Body of pancreas (tissue), 4 donors: ENCODE measurements around the gene TCP10L. TPM values are rescaled to one million over a fixed set of nuclear protein-coding genes. Genes with fewer than 3 reads are reported as not detected.
A peak's percentile ranks its signal among the peaks of the same experiment; 100 is the strongest.
"Not testable (repeated sequence)": the region's sequence is repeated elsewhere in the genome, so short reads cannot be mapped to it uniquely, and the experiment has no call there.

Experiments
- ATAC-seq: fragments of 150-250 bp; one replicate; pipeline ENCODE4 v1.9.1; 2016
- DNase-seq, 4 donors: peaks; one replicate each; pipeline ENCODE4 v3.0.0-alpha.2; 2019
- H3K27ac ChIP-seq, 4 donors: fragments of 200-600 bp; sonication (generic); 1 replicate in 3 of 4; 2 replicates in 1 of 4; pipeline versions ENCODE4 v1.5.1 to v1.6.1; 2016 to 2019; ENCODE audit warnings: mild to moderate bottlenecking in 1 of 4, mixed read lengths in 1 of 4, moderate library complexity in 1 of 4
- H3K27me3 ChIP-seq, 2 donors: fragments of 200-600 bp; sonication (generic); one replicate each; pipeline ENCODE4 v1.6.0; 2016; ENCODE audit warnings: mild to moderate bottlenecking in 1 of 2
- H3K36me3 ChIP-seq, 2 donors: fragments of 200-600 bp; sonication (generic); replicated peaks in 1 of 2; 2 replicates each; pipeline ENCODE4 v1.5.1; 2016; ENCODE audit warnings: low read depth in 2 of 2; ENCODE audit not compliant: insufficient read depth in 1 of 2
- H3K4me1 ChIP-seq: fragments of 200-600 bp; sonication (generic); one replicate; pipeline ENCODE4 v1.6.0; 2016
- H3K4me3 ChIP-seq, 2 donors: fragments of 200-600 bp; sonication (generic); 1 replicate in 1 of 2; 2 replicates in 1 of 2; pipeline ENCODE4 v1.5.1; 2016 to 2019
- H3K9me3 ChIP-seq, 3 donors: fragments of 200-600 bp; sonication (generic); 1 replicate in 2 of 3; 2 replicates in 1 of 3; pipeline ENCODE4 v1.5.1; 2016
- POLR2A ChIP-seq, 3 donors: fragments of 450-650 bp; IDR thresholded peaks; one replicate each; pipeline ENCODE4 v1.6.1; 2016; ENCODE audit warnings: antibody characterized with exemption in 3 of 3, mild to moderate bottlenecking in 2 of 3
- WGBS, 2 donors: methylation state at CpG; one replicate each; pipeline ENCODE4 v1.1.5; 2017; 5-methylcytosine and 5-hydroxymethylcytosine counted together
- intact Hi-C: fragments of 100-400 bp; cut with DNase I; formaldehyde crosslinking; loops from one replicate; pipeline ENCODE4 v1.15.1; 2023
- total RNA-seq, 2 donors: library from RNA; depleted of rRNA; stranded (reverse); fragments of >200 nt; gene quantifications; one replicate each; pipeline ENCODE4 v1.1.0, GENCODE V29; 2016
- TF ChIP-seq, protein P1 (sequence below), 7 experiments: fragments of 450-650 bp in 4 of 7; fragments of 200-600 bp in 3 of 7; sonication (generic) in 3 of 7; IDR thresholded peaks; one replicate each; pipeline ENCODE4 v1.5.1; 2016 to 2019; ENCODE audit warnings: antibody characterized with exemption in 7 of 7

TCP10L gene
- total RNA-seq, 2 donors from 2014 or later, result 0.26 TPM; not detected in 1

DNA sequence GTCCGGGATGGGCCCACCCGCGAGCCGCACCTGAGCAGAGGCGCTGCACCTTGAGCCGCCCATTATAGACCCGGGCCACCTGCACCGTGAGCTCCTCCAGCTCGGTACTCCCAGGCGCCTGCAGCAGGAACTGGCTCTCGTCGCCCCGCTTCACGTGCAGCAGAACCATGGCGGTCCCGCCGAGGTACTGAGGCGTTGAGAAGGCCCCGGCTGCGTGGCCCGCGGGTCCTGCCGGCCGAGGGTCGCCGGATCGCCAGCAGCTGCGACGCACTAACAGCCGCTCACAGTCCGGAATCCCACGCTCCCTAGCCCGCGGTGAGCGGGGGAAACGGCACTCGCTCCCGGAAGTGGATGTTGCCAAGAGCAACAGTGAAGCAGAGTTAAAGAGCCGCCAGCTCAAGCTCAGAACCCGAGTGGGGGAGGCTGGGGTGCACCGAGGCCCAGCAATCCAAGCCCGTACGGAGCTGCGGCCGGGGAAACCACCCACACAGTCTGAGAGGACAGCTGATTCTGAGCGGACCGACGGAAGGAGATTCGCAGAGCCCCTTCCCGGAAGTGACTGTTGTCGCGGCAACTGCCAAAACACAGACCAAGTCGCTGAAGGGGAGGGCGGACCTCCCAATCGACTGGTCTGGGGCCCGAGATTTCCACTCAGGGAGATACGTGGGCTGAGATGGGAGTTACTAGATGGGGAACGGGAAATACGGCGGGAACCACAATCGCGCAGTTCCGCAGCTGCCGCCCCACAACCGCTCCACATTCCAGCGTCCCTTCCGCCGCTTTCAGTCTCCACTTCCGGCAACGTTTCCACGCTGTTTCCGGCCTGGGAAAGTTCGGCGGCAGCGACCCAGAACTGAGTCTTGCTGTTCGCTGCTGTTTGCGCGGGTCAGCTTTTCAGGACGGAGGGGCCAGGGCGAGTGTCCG is 27.0 kb upstream of the TCP10L start, which contains the start of gene CFAP298:
TSS of gene CFAP298 (minus strand) at position 303 of the 924 bp plus-strand sequence. CDS start at position 169, 134 bp downstream.
- 0% methylated on average over 30 to 81 of the region's 81 CpGs for WGBS, 2 donors
- H3K9me3 ChIP-seq, result no peaks in the 10 kb centered on the region
- no peaks in the 10 kb centered on the region for H3K27me3 ChIP-seq
- ATAC-seq, result peak; percentile 90
- TF ChIP-seq, protein P1, sequence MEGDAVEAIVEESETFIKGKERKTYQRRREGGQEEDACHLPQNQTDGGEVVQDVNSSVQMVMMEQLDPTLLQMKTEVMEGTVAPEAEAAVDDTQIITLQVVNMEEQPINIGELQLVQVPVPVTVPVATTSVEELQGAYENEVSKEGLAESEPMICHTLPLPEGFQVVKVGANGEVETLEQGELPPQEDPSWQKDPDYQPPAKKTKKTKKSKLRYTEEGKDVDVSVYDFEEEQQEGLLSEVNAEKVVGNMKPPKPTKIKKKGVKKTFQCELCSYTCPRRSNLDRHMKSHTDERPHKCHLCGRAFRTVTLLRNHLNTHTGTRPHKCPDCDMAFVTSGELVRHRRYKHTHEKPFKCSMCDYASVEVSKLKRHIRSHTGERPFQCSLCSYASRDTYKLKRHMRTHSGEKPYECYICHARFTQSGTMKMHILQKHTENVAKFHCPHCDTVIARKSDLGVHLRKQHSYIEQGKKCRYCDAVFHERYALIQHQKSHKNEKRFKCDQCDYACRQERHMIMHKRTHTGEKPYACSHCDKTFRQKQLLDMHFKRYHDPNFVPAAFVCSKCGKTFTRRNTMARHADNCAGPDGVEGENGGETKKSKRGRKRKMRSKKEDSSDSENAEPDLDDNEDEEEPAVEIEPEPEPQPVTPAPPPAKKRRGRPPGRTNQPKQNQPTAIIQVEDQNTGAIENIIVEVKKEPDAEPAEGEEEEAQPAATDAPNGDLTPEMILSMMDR (IDR thresholded peaks at IDR 0.05), result no peak
- TF ChIP-seq POLR2A (IDR thresholded peaks at IDR 0.05), result peak in 2 of 3 donors; percentile 45 to 72
- peak; percentile 80 to 91 (median 84) for DNase-seq
- intact Hi-C loops, result no loop called here
- H3K27ac ChIP-seq, result peak within 1 kb of the TSS; percentile 66 to 90 (median 83)
- H3K36me3 ChIP-seq, result peaks cover 0 to 5% of the 10 kb centered on the region in 2 donors
- H3K4me1 ChIP-seq, result peaks cover 18% of the 10 kb centered on the region
- peak within 1 kb of the TSS; percentile 82 to 95 for H3K4me3 ChIP-seq

DNA sequence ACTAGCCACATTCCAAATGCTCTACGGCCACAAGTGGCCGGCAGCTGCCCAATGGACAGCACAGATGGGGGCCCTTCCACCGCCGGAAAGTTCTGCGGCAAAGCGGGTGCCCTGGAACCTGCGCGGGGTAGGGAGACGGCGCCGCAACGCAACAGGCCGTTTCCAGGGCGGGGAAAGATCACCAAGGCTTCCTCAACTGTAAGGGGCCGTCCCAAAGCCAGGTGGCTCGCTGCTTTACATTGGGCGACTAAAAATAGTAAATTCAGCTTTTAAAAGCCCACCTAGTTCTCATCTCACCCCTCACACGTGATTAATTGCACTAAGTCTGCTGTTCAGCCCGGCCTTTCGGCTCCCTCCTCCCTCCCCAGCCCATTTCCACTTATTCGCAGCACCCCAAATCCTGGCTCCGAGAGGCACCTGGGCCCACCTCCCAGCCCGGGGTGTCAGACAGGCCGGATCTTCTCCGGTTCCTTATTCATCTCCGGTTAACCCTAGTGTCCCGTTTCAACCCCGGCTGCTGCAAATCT is 26.2 kb upstream of the TCP10L start:
- WGBS, 2 donors, result 0 to 1% methylated on average over 28 of the region's 28 CpGs
- H3K4me3 ChIP-seq, result peak overlapping the region; percentile 82 to 95
- no peaks in the 10 kb centered on the region for H3K27me3 ChIP-seq
- DNase-seq (peak; percentile 11 to 32 (median 26)), ATAC-seq (no peak)
- H3K9me3 ChIP-seq, result no peaks in the 10 kb centered on the region
- H3K27ac ChIP-seq, result peak overlapping the region; percentile 66 to 90 (median 83)
- H3K4me1 ChIP-seq, result peaks cover 18% of the 10 kb centered on the region
- TF ChIP-seq, protein P1 (IDR thresholded peaks at IDR 0.05), result no peak
- no peak for TF ChIP-seq POLR2A (IDR thresholded peaks at IDR 0.05)
- intact Hi-C loops, result no loop called here
- H3K36me3 ChIP-seq, result peaks cover 0 to 8% of the 10 kb centered on the region in 2 donors

DNA sequence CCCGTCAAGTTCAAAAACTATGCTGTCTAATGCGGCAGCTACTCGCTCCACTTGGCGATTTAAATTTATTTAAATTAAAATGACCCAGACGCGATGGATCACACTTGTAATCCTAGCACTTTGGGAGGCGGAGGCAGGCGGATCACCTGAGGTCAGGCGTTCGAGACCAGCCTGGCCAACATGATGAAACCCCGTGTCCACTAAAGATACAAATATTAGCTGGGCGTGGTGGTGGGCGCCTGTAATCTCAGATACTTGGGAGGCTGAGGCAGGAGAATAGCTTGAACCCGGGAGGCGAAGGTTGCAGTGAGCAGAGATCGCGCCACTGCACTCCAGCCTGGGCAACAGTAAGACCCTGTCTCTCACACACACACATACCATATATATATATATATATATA is 25.6 kb upstream of the TCP10L start:
- H3K9me3 ChIP-seq, H3K27me3 ChIP-seq, intact Hi-C loops, H3K36me3 ChIP-seq, H3K27ac ChIP-seq, ATAC-seq, DNase-seq, H3K4me3 ChIP-seq: not testable (repeated sequence)
- whole genome bisulfite sequencing, 2 donors, result 55 to 75% methylated on average over 17 of the region's 17 CpGs
- peaks cover 18% of the 10 kb centered on the region for H3K4me1 ChIP-seq

DNA sequence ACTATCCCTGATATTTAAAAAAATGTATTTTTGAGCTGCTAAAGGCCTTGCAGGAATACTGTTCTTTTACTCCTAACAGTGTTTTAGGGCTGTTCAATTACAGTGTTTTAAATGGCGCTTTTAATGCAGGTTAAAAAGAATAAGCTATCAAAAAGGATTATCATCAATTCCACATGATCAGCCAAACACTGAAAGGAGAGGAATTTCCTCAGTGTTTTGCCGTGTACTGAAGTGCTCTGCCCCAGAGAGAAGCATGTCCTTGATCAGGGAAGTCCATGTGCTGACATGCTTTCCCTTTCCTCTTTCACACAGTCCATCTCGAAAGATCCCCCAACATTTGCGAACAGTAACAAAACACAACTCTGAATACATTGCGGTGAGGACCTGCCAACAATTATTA is 23.5 kb upstream of the TCP10L start:
- intact Hi-C loops, result no loop called here
- no peak overlapping the region for H3K4me3 ChIP-seq
- peaks cover 18% of the 10 kb centered on the region for H3K4me1 ChIP-seq
- no peak for DNase-seq
- H3K27me3 ChIP-seq, result no peaks in the 10 kb centered on the region
- TF ChIP-seq, protein P1 (IDR thresholded peaks at IDR 0.05), result no peak
- no peak for TF ChIP-seq POLR2A (IDR thresholded peaks at IDR 0.05)
- 81 to 84% methylated on average over 5 of the region's 5 CpGs for WGBS, 2 donors
- H3K27ac ChIP-seq, result no peak overlapping the region
- H3K36me3 ChIP-seq, result peaks cover 0 to 8% of the 10 kb centered on the region in 2 donors
- no peaks in the 10 kb centered on the region for H3K9me3 ChIP-seq
- ATAC-seq, result no peak

DNA sequence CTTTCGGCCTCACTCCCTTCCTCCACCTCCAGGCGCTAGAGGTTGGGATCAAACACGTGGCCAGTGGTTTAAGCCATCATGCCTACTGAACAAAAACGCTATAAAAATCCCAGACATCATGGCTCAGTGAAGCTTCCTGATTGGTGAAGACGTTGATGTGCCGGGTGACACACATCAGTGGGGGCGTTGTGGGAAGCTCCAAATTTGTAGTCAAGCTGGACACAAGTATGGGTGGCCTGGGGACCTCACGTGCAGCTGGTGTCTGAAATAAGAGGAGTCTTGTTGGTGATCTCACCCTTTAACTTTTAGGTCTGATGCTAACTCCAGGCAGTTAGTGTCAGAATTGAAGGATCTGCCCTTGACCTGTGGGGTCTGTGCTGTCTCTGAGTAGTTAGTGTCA is 20.1 kb upstream of the TCP10L start:
- no peak overlapping the region for H3K27ac ChIP-seq
- intact Hi-C loops, result no loop called here
- TF ChIP-seq, protein P1 (IDR thresholded peaks at IDR 0.05), result no peak
- no peak for TF ChIP-seq POLR2A (IDR thresholded peaks at IDR 0.05)
- no peak overlapping the region for H3K4me3 ChIP-seq
- DNase-seq, result no peak
- no peak for ATAC-seq
- WGBS, 2 donors, result 78 to 88% methylated on average over 8 of the region's 8 CpGs
- peaks cover 7 to 23% of the 10 kb centered on the region in 2 donors for H3K36me3 ChIP-seq
- no peaks in the 10 kb centered on the region for H3K27me3 ChIP-seq
- no peaks in the 10 kb centered on the region for H3K9me3 ChIP-seq
- peaks cover 6% of the 10 kb centered on the region for H3K4me1 ChIP-seq
